ENCODE data around the gene KLKB1.

DNA sequence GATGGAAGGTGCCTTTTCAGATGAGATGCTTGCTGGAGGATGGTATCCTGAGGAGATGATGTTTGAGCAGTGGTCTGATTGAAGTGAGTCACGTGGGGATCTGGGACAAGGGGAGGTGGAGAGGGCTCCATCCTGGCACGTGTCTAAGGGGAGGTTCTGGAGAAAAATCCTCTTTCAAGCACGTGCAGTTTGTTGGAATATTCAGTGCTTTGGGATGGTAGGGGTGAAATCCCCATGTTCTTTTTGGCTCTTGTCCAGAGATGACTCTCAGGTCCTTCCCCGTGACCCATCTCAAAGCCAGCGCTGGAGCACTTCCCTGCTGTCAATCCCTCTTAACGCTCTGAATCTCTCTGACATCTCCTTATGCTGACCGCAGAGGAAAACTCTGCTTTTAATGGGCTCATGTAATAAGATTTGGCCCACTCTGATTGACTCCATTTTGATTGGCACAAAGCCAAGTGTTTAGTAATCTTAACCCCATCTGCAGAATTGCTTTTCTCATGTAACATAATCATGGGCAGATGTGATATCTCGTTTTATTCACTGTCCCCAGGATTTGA is 10.8 kb upstream of the KLKB1 start:
- TF ChIP-seq, protein P1, sequence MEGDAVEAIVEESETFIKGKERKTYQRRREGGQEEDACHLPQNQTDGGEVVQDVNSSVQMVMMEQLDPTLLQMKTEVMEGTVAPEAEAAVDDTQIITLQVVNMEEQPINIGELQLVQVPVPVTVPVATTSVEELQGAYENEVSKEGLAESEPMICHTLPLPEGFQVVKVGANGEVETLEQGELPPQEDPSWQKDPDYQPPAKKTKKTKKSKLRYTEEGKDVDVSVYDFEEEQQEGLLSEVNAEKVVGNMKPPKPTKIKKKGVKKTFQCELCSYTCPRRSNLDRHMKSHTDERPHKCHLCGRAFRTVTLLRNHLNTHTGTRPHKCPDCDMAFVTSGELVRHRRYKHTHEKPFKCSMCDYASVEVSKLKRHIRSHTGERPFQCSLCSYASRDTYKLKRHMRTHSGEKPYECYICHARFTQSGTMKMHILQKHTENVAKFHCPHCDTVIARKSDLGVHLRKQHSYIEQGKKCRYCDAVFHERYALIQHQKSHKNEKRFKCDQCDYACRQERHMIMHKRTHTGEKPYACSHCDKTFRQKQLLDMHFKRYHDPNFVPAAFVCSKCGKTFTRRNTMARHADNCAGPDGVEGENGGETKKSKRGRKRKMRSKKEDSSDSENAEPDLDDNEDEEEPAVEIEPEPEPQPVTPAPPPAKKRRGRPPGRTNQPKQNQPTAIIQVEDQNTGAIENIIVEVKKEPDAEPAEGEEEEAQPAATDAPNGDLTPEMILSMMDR (optimal IDR thresholded peaks at IDR 0.05 in 1 of 3, IDR thresholded peaks at IDR 0.05 in 1 of 3, conservative IDR thresholded peaks at IDR 0.05 in 1 of 3; ENCODE audit: extremely low read depth in 1 of 3, insufficient read depth in 2 of 3, low read length in 3 of 3) = no peak
- TF ChIP-seq EZH2 (IDR thresholded peaks at IDR 0.05; ENCODE audit: low read length) = no peak
